GM18861 (cell line): ENCODE results near the gene GPER1.

Experiments used
- ATAC-seq: cut with Tn5 transposase; IDR thresholded peaks from one replicate; pipeline ENCODE4 v1.9.1; 2021; ENCODE audit not compliant: unreplicated experiment

Gene GPER1

GRCh38 chr7:1053816-1054370, 34.0 kb upstream of the GPER1 start:
- no peak for ATAC-seq

- ATAC-seq, result no peak
Observed at GRCh38 chr7:1054438-1054837, 33.5 kb upstream of the GPER1 start.

- ATAC-seq, result no peak
Observed at GRCh38 chr7:1054861-1055450, 33.0 kb upstream of the GPER1 start.

GRCh38 chr7:1055491-1055955, 32.4 kb upstream of the GPER1 start:
- ATAC-seq, result no peak

GRCh38 chr7:1055956-1056784, 31.7 kb upstream of the GPER1 start:
- ATAC-seq, result no peak

GRCh38 chr7:1056785-1057410, 31.0 kb upstream of the GPER1 start:
- ATAC-seq, result no peak

- no peak for ATAC-seq
Observed at GRCh38 chr7:1057416-1058291, 30.3 kb upstream of the GPER1 start.

GRCh38 chr7:1058311-1058710, 29.6 kb upstream of the GPER1 start:
- ATAC-seq, result no peak

- ATAC-seq, result no peak
Observed at GRCh38 chr7:1058821-1059199, 29.1 kb upstream of the GPER1 start.

GRCh38 chr7:1059200-1060091, 28.5 kb upstream of the GPER1 start:
- ATAC-seq, result no peak

- ATAC-seq, result no peak
Observed at GRCh38 chr7:1060315-1061072, 27.4 kb upstream of the GPER1 start.

GRCh38 chr7:1061180-1061579, 26.7 kb upstream of the GPER1 start:
- no peak for ATAC-seq

- peak; percentile 70 for ATAC-seq
Observed at GRCh38 chr7:1062296-1063294, 25.3 kb upstream of the GPER1 start.

- ATAC-seq, result no peak
Observed at GRCh38 chr7:1063361-1063760, 24.6 kb upstream of the GPER1 start.

GRCh38 chr7:1064581-1064980, 23.3 kb upstream of the GPER1 start:
- no peak for ATAC-seq

- ATAC-seq, result no peak
Observed at GRCh38 chr7:1065263-1065584, 22.7 kb upstream of the GPER1 start.

- ATAC-seq, result no peak
Observed at GRCh38 chr7:1065585-1066241, 22.2 kb upstream of the GPER1 start.

- no peak for ATAC-seq
Observed at GRCh38 chr7:1066242-1066588, 21.7 kb upstream of the GPER1 start.
